Hepatocyte (in vitro differentiated cells): ENCODE data around the gene TRMT44. TPM values are rescaled to one million over a fixed set of nuclear protein-coding genes. Genes with fewer than 3 reads are reported as not detected.
"Not testable (repeated sequence)": the region's sequence is repeated elsewhere in the genome, so short reads cannot be mapped to it uniquely, and the experiment has no call there.

Experiments
- DNase-seq: peaks from one replicate; pipeline ENCODE4 v3.0.0-alpha.2; 2016; ENCODE audit warnings: low spot score
- H2AFZ ChIP-seq: fragments of 200-600 bp; sonication (generic); 2 replicates; pipeline ENCODE4 v1.6.0; 2016; ENCODE audit warnings: antibody characterized with exemption, mild to moderate bottlenecking
- H3K27ac ChIP-seq: fragments of 200-600 bp; sonication (generic); 2 replicates; pipeline ENCODE4 v1.5.1; 2016; ENCODE audit warnings: mild to moderate bottlenecking
- H3K27me3 ChIP-seq: fragments of 200-600 bp; sonication (generic); 2 replicates; pipeline ENCODE4 v1.6.1; 2016
- H3K36me3 ChIP-seq: fragments of 200-600 bp; sonication (generic); replicated peaks from 2 replicates; pipeline ENCODE4 v1.5.1; 2016; ENCODE audit warnings: low read depth; ENCODE audit not compliant: insufficient read depth
- H3K4me1 ChIP-seq: fragments of 200-600 bp; sonication (generic); 2 replicates; pipeline ENCODE4 v1.5.1; 2016; ENCODE audit warnings: mild to moderate bottlenecking, moderate library complexity; ENCODE audit not compliant: insufficient read depth
- H3K4me2 ChIP-seq: fragments of 200-600 bp; sonication (generic); 2 replicates; pipeline ENCODE4 v1.6.0; 2016
- H3K4me3 ChIP-seq: fragments of 200-600 bp; sonication (generic); 2 replicates; pipeline ENCODE4 v1.5.1; 2016; ENCODE audit warnings: mild to moderate bottlenecking
- H3K79me2 ChIP-seq: fragments of 200-600 bp; sonication (generic); 2 replicates; pipeline ENCODE4 v1.6.0; 2017; ENCODE audit warnings: mild to moderate bottlenecking
- H3K9me2 ChIP-seq: fragments of 200-600 bp; sonication (generic); replicated peaks from 2 replicates; pipeline ENCODE4 v1.6.0; 2017; ENCODE audit warnings: mild to moderate bottlenecking; ENCODE audit not compliant: insufficient read depth
- H3K9me3 ChIP-seq: fragments of 200-600 bp; sonication (generic); 2 replicates; pipeline ENCODE4 v1.5.1; 2016; ENCODE audit warnings: low read depth, mild to moderate bottlenecking
- H4K20me1 ChIP-seq: fragments of 200-600 bp; sonication (generic); 2 replicates; pipeline ENCODE4 v1.6.0; 2016; ENCODE audit warnings: mild to moderate bottlenecking; ENCODE audit not compliant: insufficient read depth, poor library complexity, severe bottlenecking
- EZH2 ChIP-seq: fragments of 200-600 bp; sonication (generic); IDR thresholded peaks from 2 replicates; pipeline ENCODE4 v1.6.1; 2016; ENCODE audit warnings: antibody characterized with exemption, mild to moderate bottlenecking, borderline replicate concordance
- EZH2phosphoT487 ChIP-seq: fragments of 200-600 bp; sonication (generic); IDR thresholded peaks from one replicate; pipeline ENCODE4 v1.6.1; 2018; ENCODE audit warnings: antibody characterized with exemption, mild to moderate bottlenecking, low read depth, moderate library complexity; ENCODE audit not compliant: unreplicated experiment, severe bottlenecking
- WGBS: methylation state at CpG from one replicate; pipeline ENCODE4 v1.1.6; 2016; ENCODE audit warnings: low lambda C conversion rate; ENCODE audit errors: missing lambda C conversion rate; 5-methylcytosine and 5-hydroxymethylcytosine counted together
- polyA plus RNA-seq: library from polyadenylated mRNA; unstranded; fragments of >200 nt; fragmentation: Nextera tagmentation; extraction: Ambion mirVana; gene quantifications from 2 replicates; pipeline ENCODE4 v1.2.1, GENCODE V29; 2016
- total RNA-seq: library from RNA; depleted of rRNA; stranded (reverse); fragments of >200 nt; gene quantifications from 2 replicates; pipeline ENCODE4 v1.2.3, GENCODE V29; 2014
- TF ChIP-seq, protein P1 (sequence below): fragments of 200-600 bp; sonication (generic); IDR thresholded peaks from 2 replicates; pipeline ENCODE4 v1.5.1; 2016; ENCODE audit warnings: antibody characterized with exemption, mild to moderate bottlenecking; ENCODE audit not compliant: poor library complexity

The TRMT44 gene
- total and polyA plus RNA-seq, 2 experiments from 2014 or later = 8.2 to 13.2 TPM

DNA sequence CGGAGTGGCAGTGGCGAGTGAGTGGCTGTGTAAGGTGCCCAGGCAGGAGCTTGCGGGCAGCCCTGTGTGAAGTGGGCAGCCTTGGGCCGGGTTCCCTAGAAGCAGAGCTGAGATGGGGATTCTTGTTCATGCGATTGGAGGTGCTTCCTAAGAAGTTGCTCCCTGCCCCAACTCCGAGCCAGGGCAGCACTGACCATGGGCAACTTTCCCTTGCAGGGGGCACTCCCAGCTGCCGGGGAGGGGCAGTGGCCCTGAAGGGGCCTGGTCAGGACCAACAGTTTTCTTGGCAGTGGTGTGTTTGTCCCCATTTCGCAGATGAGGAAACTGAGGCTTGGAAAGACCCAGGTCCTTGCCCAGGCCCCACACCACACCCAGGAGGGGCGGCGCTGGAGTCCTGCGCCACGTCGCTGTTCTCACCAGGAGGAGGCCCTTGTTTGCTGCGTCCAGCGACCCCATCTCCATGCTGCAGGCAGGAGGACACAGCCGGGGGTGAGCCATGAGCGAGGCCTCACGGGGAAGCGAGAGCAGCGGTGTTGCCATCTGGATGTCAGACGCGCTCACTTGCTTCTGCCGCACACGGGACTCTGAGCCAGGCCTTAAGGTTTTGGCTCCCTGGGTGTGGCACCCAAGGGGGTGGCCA lies 68.9 kb downstream of the TRMT44 start:
- no peak for TF ChIP-seq EZH2
- TF ChIP-seq EZH2phosphoT487 = no peak
- TF ChIP-seq, protein P1, sequence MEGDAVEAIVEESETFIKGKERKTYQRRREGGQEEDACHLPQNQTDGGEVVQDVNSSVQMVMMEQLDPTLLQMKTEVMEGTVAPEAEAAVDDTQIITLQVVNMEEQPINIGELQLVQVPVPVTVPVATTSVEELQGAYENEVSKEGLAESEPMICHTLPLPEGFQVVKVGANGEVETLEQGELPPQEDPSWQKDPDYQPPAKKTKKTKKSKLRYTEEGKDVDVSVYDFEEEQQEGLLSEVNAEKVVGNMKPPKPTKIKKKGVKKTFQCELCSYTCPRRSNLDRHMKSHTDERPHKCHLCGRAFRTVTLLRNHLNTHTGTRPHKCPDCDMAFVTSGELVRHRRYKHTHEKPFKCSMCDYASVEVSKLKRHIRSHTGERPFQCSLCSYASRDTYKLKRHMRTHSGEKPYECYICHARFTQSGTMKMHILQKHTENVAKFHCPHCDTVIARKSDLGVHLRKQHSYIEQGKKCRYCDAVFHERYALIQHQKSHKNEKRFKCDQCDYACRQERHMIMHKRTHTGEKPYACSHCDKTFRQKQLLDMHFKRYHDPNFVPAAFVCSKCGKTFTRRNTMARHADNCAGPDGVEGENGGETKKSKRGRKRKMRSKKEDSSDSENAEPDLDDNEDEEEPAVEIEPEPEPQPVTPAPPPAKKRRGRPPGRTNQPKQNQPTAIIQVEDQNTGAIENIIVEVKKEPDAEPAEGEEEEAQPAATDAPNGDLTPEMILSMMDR = no peak
- H4K20me1 ChIP-seq = no peaks in the 10 kb centered on the region
- no peaks in the 10 kb centered on the region for H3K36me3 ChIP-seq
- no peak overlapping the region for H3K4me2 ChIP-seq
- no peak overlapping the region for H3K4me3 ChIP-seq
- 94% methylated on average over 22 of the region's 24 CpGs for WGBS
- H2AFZ ChIP-seq = no peak overlapping the region
- H3K9me3 ChIP-seq = no peaks in the 10 kb centered on the region
- no peaks in the 10 kb centered on the region for H3K79me2 ChIP-seq
- H3K27ac ChIP-seq = no peak overlapping the region
- no peaks in the 10 kb centered on the region for H3K27me3 ChIP-seq
- H3K4me1 ChIP-seq = peaks cover 10% of the 10 kb centered on the region
- H3K9me2 ChIP-seq = no peaks in the 10 kb centered on the region
- no peak for DNase-seq

DNA sequence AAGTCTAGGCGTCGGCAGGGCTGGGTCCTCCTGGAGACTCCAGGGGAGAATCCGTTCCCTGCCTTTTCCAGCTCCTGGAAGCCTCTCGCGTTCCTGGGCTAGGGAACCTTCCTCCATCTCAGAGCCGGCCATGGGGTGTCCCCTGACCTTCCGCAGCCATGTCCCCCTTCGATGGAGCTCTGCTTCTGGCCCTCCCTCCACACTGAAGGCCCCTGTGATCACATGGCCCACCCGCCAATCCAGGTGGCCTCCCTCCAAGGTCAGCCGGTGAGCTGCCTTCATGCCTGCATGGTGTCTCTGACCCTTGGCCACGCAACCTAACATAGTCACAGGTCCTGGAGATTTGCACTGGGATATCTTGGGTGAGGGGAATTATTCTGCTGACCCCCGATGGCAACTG lies 69.6 kb downstream of the TRMT44 start:
- no peak for TF ChIP-seq EZH2phosphoT487
- no peaks in the 10 kb centered on the region for H3K9me2 ChIP-seq
- WGBS = 89% methylated on average over 11 of the region's 12 CpGs
- H3K79me2 ChIP-seq = no peaks in the 10 kb centered on the region
- H3K27me3 ChIP-seq = no peaks in the 10 kb centered on the region
- H2AFZ ChIP-seq = no peak overlapping the region
- no peaks in the 10 kb centered on the region for H3K9me3 ChIP-seq
- H3K36me3 ChIP-seq = no peaks in the 10 kb centered on the region
- H3K4me1 ChIP-seq = peaks cover 10% of the 10 kb centered on the region
- no peak for DNase-seq
- no peak overlapping the region for H3K4me2 ChIP-seq
- H3K4me3 ChIP-seq = no peak overlapping the region
- H3K27ac ChIP-seq = no peak overlapping the region
- H4K20me1 ChIP-seq = no peaks in the 10 kb centered on the region

DNA sequence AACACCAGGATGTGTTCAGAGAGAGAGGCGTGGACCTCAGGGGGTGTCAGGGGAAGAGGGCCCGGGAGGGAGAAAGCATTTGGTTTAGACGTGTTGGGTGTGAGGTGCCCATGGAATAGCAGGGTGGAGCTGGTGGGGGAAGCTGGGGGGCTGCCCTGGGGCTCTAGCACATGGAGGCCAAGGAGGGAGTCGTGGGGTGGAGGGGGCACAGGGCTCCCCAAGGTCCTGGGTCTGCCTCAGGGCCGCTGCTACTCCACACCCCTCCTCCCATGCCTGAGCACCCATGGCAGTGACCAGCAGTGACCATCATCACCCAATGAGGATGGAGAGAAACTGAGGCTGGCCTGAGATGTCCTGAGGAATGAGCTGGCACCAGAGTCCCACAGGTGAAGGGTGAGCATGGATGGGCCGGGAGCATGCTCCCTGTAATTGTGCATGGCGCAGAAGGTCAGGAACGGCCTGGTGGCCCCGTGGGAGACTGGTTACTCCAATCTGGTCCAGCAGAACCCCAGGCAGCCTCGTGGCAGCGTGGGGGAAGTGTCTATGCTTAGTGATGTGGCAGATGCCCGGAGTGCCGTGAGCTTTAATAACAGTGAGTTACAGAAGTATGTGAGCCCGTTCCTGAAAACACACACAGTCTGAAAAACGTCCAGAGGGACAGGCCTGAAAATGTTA lies 70.2 kb downstream of the TRMT44 start:
- H4K20me1 ChIP-seq = no peaks in the 10 kb centered on the region
- H3K4me2 ChIP-seq = no peak overlapping the region
- no peaks in the 10 kb centered on the region for H3K9me2 ChIP-seq
- DNase-seq = no peak
- WGBS = 86% methylated on average over 15 of the region's 15 CpGs
- TF ChIP-seq EZH2phosphoT487 (no peak), EZH2 (no peak)
- TF ChIP-seq, protein P1 = no peak
- H3K9me3 ChIP-seq = no peaks in the 10 kb centered on the region
- H3K79me2 ChIP-seq = no peaks in the 10 kb centered on the region
- no peak overlapping the region for H3K4me3 ChIP-seq
- H2AFZ ChIP-seq = no peak overlapping the region
- H3K27me3 ChIP-seq = no peaks in the 10 kb centered on the region
- no peaks in the 10 kb centered on the region for H3K36me3 ChIP-seq
- H3K4me1 ChIP-seq = peaks cover 10% of the 10 kb centered on the region
- no peak overlapping the region for H3K27ac ChIP-seq

DNA sequence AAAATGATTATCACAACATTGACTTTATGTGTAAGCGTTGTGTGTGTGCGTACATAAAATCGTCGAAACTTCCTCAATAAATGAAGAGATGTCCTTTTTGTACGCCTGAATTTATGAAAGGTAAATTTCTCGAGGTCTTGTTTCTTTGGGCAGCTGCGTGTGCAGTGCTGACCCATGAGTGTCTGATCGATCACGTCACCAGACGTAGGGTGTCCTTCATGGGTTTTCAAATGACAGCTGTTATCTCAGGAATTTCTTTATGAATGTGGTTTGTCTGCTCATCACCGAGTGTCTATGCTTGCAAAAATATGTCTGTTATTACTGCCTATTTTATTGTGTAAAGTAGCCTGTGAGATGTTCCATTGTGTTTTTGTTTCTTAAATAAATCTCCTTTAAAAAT lies 71.9 kb downstream of the TRMT44 start:
- no peak for TF ChIP-seq EZH2phosphoT487
- no peak for TF ChIP-seq EZH2
- TF ChIP-seq, protein P1 = no peak
- Histone ChIP-seq H3K4me2 (no peak overlapping the region), H3K36me3 (no peaks in the 10 kb centered on the region), H4K20me1 (no peaks in the 10 kb centered on the region), H3K27me3 (no peaks in the 10 kb centered on the region), H3K79me2 (no peaks in the 10 kb centered on the region), H3K4me1 (no peaks in the 10 kb centered on the region), H2AFZ (no peak overlapping the region), H3K27ac (no peak overlapping the region), H3K9me3 (no peaks in the 10 kb centered on the region), H3K9me2 (no peaks in the 10 kb centered on the region), H3K4me3 (no peak overlapping the region)
- no peak for DNase-seq
- 88% methylated on average over 11 of the region's 11 CpGs for WGBS

DNA sequence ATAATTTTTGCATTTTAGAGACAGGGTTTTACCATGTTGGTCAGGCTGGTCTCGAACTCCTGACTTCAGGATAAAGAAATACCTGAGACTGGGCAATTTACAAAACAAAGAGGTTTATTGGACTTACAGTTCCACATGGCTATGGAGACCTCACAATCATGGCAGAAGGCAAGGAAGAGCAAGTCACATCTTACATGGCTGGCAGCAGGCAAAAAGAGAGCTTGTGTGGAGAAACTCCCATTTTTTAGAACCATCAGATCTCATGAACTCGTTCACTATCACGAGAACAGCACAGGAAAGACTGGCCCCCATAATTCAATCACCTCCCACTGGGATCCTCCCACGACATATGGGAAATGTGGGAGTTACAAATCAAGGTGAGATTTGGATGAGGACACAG lies 72.5 kb downstream of the TRMT44 start:
- H3K4me3 ChIP-seq, H3K9me2 ChIP-seq, H3K4me1 ChIP-seq, H4K20me1 ChIP-seq, H3K79me2 ChIP-seq, H3K4me2 ChIP-seq, DNase-seq, H3K9me3 ChIP-seq, H3K27ac ChIP-seq, H3K27me3 ChIP-seq, H3K36me3 ChIP-seq, H2AFZ ChIP-seq: not testable (repeated sequence)
- 92% methylated on average over 4 of the region's 4 CpGs for WGBS
